SK-N-DZ (cell line): Measurements from ENCODE around the gene B3GNT8. TPM values are rescaled to one million over a fixed set of nuclear protein-coding genes. Genes with fewer than 3 reads are reported as not detected.
"Not testable (repeated sequence)": the region's sequence is repeated elsewhere in the genome, so short reads cannot be mapped to it uniquely, and the experiment has no call there.

Experiments
- DNase-seq: peaks from one replicate; pipeline ENCODE4 v3.0.0-alpha.2; 2015; ENCODE audit warnings: low spot score
- polyA plus RNA-seq, 2 experiments: library from polyadenylated mRNA; depleted of rRNA; stranded (reverse); fragments of >200 nt; gene quantifications; 2 replicates each; pipeline ENCODE4 v1.2.3, GENCODE V29; 2014

The B3GNT8 gene, protein sequence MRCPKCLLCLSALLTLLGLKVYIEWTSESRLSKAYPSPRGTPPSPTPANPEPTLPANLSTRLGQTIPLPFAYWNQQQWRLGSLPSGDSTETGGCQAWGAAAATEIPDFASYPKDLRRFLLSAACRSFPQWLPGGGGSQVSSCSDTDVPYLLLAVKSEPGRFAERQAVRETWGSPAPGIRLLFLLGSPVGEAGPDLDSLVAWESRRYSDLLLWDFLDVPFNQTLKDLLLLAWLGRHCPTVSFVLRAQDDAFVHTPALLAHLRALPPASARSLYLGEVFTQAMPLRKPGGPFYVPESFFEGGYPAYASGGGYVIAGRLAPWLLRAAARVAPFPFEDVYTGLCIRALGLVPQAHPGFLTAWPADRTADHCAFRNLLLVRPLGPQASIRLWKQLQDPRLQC
- 0.06 and 0.86 TPM in 2 replicates for polyA plus RNA-seq (2014; cell fraction: cytosol; rRNA removed)
- polyA plus RNA-seq (2014; cell fraction: nucleus; rRNA removed): 0.18 and 0.19 TPM in 2 replicates

- DNase-seq: peak; percentile 77
Observed at GRCh38 chr19:41426952-41427646, at the start of gene B3GNT8. B3GNT8 (minus strand) TSS chr19:41427374; CDS start chr19:41426778, 596 bp downstream.

- no peak for DNase-seq
Observed at GRCh38 chr19:41476583-41476982, 49.4 kb upstream of the B3GNT8 start.

DNA sequence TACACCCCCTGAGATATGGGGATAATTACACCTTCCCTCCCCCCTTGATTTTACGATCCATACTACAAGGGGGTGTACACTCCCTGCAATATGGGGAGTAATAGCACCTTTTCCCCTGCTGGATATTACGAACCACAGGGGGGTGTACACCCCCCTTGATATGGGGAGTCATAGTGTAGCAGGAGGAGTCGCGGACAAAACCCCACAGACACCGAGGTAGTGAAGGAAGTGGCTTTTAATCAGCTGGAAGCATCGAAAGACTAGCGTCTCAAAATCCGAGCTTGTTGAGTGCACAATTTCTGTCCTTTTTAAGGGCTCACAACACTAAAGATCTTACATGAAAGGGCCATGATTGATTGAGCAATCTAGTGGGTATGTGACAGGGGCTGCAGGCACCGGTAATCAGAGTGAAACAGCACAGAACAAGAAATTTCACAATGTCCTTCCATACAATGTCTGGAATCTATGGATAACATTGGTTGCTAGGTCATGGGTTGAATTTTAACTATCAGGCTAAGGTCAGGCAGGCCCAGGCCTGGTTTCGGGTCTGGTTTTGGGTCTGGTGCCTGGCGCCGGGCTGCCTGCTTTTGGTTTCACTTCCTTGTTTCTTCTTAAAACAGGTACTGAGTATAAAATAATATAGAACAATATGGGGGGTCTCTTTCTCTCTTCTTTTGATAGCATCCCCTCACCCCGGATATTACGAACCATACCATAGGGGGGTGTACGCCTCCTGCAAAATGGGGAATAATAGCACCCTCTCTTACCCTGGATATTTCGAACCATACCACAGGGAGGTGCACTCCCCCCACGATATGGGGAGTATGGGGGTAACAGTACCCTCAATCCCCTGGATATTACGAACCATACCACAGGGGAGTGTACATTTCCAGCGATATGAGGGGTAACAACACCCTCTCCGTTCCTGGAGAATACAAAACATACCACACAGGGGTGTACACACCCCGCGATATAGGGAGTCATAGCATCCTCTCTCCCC is 36.4 kb upstream of the B3GNT8 start:
- not testable (repeated sequence) for DNase-seq

DNA sequence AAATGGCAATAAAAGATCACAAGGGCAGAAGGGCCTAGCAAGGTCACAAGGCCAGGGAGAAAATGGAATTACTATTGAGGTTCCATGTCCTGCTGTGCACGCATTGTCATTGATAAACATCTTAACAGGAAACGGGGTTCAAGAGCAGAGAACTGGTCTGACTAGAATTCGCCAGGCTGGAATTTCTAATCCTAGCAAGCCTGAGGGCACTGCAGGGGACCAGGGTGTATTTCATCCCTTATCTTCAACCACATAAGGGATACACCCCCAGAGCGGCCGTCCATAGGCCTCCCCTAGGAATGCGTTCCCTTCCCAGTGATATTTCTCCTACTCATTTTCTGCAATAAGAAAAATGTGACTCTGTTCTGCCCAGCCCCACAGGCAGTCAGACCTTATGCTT is 35.3 kb upstream of the B3GNT8 start:
- no peak for DNase-seq

DNA sequence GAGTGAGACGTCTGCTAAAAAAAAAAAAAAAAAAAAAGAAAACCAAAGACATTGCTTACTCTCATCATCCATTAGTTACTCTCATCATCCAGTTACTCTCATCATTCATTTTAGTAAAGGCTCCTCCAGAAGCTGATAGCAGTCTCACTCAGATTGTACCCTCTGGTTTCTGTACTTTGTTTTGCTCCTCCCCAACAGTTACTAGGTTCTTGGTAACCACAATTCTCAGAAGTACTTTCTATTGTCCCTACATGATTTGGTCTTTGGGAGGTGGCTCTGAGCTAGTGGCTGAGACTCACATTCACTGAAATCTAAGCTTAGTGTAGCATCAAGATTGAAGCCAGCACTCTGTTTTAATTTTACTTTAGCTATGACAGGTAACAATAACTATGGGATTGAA is 30.1 kb upstream of the B3GNT8 start:
- DNase-seq: no peak

- no peak for DNase-seq
Observed at GRCh38 chr19:41456342-41456918, 29.3 kb upstream of the B3GNT8 start.

- no peak for DNase-seq
Observed at GRCh38 chr19:41455936-41456335, 28.8 kb upstream of the B3GNT8 start.

DNA sequence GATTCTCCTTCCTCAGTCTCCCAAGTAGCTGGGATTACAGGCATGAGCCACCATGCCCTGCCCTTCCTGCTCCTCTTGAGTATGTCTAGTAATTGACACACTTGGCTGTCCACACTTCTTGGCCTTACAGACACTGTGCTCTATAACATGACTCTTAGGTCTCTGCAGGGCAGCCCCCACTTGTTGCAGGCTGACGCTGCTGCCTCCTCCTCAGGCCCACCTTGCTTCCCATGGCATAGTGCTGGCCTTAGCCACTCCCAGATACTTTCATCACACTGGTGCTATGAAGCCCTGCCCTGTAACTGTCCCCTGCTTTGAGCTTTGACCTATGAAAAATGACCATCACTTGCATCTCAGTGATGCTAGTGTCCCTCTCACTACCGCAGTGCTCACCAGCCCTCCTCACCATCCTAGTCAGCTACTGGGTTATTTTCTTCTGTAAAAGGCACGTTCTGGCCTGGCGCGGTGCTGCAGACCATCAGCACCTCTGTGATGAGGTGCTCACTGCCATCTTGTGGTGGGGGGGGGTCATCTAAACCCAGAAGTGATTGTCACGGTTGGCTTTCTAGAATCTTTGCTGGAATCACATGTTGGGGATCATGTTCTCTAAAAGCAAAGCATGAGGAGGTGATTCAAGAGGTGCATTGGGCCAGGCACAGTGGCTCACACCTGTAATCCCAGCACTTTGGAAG is 25.6 kb upstream of the B3GNT8 start:
- DNase-seq: no peak

DNA sequence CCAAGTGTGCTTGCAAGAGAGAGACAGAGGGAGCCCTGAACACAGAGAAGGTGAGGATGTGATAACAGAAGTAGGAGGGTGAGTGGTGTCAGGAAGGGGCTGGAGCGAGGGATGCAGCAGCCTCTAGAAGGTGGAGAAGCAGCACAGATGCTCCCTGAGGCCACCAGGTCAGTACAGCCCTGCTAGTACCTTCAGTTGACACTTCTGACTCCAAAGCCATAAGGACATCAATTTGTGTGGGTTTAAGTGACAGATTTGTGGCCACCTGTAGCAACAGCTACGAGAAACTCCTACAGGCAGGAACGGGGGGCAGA is 22.6 kb upstream of the B3GNT8 start:
- DNase-seq: no peak

GRCh38 chr19:41449079-41449864 is 22.1 kb upstream of the B3GNT8 start:
- peak; percentile 73 for DNase-seq

DNA sequence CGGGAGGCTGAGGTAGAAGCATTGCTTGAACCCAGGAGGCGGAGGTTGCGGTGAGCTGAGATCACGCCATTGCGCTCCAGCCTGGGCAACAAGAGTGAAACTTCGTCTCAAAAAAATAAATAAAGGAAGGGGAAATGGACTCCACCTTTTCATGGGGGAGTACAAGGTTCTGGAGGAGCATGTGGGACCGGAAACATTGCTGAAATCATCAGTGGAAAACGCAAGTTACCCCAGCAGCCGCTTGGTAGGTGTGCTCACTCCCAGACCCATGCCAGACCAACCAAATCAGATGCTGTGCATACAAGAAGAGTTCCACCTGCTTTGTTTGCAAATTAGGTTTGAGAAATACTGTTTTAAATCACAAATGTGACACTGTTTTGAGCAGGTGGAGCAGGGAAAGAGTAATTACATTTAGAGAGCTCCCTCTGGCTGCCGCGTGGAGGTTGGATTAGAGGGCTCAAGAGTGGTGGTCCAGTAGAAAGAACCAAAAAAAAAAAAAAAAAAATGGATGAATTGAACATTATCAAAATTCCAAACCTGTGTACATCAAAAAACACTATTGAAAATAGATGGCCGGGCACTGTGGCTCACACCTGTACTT is 20.7 kb upstream of the B3GNT8 start:
- peak; percentile 60 for DNase-seq

DNA sequence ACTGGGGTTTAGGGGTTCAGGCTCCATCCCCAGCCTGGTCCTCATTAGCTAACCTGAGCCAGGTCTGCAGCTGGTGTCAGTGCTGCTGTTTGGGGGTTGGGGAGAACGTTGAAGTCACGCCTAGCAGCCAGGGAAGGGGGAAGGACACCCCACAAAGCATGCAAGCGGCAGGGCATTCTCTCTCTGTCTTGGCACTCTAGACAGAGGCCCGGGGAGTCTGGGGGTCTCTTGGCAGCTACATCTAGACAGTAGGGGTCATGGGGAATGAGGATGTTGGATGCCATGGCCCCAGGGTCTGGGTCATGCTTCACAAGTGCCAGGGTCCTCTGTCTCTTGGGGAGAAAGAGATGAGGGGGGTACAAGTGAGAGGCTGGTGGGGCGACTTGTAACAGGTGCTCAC is 18.4 kb upstream of the B3GNT8 start:
- no peak for DNase-seq

GRCh38 chr19:41443813-41444455 is 16.8 kb upstream of the B3GNT8 start:
- no peak for DNase-seq

GRCh38 chr19:41442473-41443355 is 15.5 kb upstream of the B3GNT8 start, which contains the start of gene ERICH4:
ERICH4 (plus strand) TSS chr19:41443156; CDS start chr19:41443170, 14 bp downstream.
- DNase-seq: no peak

- DNase-seq: no peak
Observed at GRCh38 chr19:41441321-41441945, 14.3 kb upstream of the B3GNT8 start.

DNA sequence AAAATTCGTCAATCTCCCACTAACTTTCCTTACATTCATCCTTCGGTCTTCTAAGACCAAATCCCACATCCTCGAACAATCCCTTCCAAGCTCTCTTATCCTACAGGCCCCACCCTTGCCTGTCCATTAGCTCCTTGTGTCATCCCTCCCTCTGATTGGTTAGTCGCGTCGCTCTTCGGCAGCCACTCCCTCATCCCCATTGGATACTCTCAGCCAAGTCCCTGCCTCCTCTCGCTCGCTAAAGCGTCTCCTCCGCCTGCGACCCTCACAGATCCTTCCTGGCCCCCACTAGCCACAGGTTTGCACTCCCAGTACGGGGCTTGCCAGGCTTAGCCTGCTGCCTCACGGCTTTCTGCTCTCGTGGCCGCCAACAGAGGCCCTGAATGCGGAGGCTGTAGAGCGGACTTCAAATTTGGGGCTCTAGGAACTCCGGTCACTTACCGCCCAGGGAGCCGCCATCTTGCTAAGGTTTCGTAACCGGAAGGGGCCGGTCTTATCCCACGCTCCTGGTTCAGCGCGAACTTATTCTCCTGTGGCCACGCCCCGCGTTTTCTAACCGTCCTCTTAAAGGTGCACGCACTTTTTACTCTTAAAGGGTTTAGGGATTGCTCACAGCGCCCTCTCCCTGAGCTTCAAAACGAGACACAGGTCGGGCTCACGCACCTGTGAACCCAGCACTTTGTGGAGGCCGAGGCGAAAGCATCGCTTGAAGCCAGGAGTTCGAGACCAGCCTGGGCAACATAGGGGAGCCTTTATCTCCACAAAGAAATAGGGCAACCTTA is 12.5 kb upstream of the B3GNT8 start, which contains the start of gene DMAC2:
DMAC2 (minus strand) TSS at position 472 of the 782 bp plus-strand sequence; CDS start at position 459, 13 bp downstream.
- peak; percentile 98 for DNase-seq
